IPS DF 19.7 (cell line): ENCODE measurements around the gene CDK8.
A peak's percentile ranks its signal among the peaks of the same experiment; 100 is the strongest.
"Not testable (repeated sequence)": the region's sequence is repeated elsewhere in the genome, so short reads cannot be mapped to it uniquely, and the experiment has no call there.

Experiments
- DNase-seq: peaks from one replicate; pipeline ENCODE4 v3.0.0-alpha.2; 2013; ENCODE audit warnings: low read depth, low spot score

CDK8 gene

GRCh38 chr13:26312019-26312418 lies 58.1 kb downstream of the CDK8 start:
- not testable (repeated sequence) for DNase-seq

GRCh38 chr13:26316095-26316494 lies 62.2 kb downstream of the CDK8 start:
- DNase-seq = not testable (repeated sequence)

GRCh38 chr13:26320766-26321165 lies 66.8 kb downstream of the CDK8 start:
- no peak for DNase-seq

- DNase-seq = no peak
Observed at GRCh38 chr13:26323127-26323526, 69.2 kb downstream of the CDK8 start.

- DNase-seq = no peak
Observed at GRCh38 chr13:26323764-26324163, 69.8 kb downstream of the CDK8 start.

- DNase-seq = no peak
Observed at GRCh38 chr13:26324294-26324693, 70.4 kb downstream of the CDK8 start.

- DNase-seq = no peak
Observed at GRCh38 chr13:26324867-26325266, 70.9 kb downstream of the CDK8 start.

- no peak for DNase-seq
Observed at GRCh38 chr13:26325876-26326275, 71.9 kb downstream of the CDK8 start.

- DNase-seq = no peak
Observed at GRCh38 chr13:26326562-26326961, 72.6 kb downstream of the CDK8 start.

- no peak for DNase-seq
Observed at GRCh38 chr13:26327940-26328725, 74.2 kb downstream of the CDK8 start.

GRCh38 chr13:26335158-26335557 lies 81.2 kb downstream of the CDK8 start:
- no peak for DNase-seq

GRCh38 chr13:26340807-26341206 lies 86.9 kb downstream of the CDK8 start:
- DNase-seq = no peak

- DNase-seq = no peak
Observed at GRCh38 chr13:26342898-26343297, 89.0 kb downstream of the CDK8 start.

- no peak for DNase-seq
Observed at GRCh38 chr13:26343816-26344215, 89.9 kb downstream of the CDK8 start.

- DNase-seq = no peak
Observed at GRCh38 chr13:26344980-26345379, 91.1 kb downstream of the CDK8 start.

- DNase-seq = no peak
Observed at GRCh38 chr13:26348966-26349365, 95.0 kb downstream of the CDK8 start.

- DNase-seq = no peak
Observed at GRCh38 chr13:26362261-26362660, 108.3 kb downstream of the CDK8 start.

GRCh38 chr13:26370553-26370952 lies 116.6 kb downstream of the CDK8 start:
- DNase-seq = no peak

GRCh38 chr13:26372747-26373146 lies 118.8 kb downstream of the CDK8 start:
- no peak for DNase-seq

GRCh38 chr13:26376430-26376829 lies 122.5 kb downstream of the CDK8 start:
- DNase-seq = no peak

GRCh38 chr13:26377038-26377437 lies 123.1 kb downstream of the CDK8 start:
- DNase-seq = peak; percentile 20

- DNase-seq = no peak
Observed at GRCh38 chr13:26378116-26378515, 124.2 kb downstream of the CDK8 start.

- no peak for DNase-seq
Observed at GRCh38 chr13:26379831-26380230, 125.9 kb downstream of the CDK8 start.

- no peak for DNase-seq
Observed at GRCh38 chr13:26380930-26381329, 127.0 kb downstream of the CDK8 start.
